Nephron (organoid): Measurements from ENCODE around the gene COL5A3.
A peak's percentile ranks its signal among the peaks of the same experiment; 100 is the strongest.

Experiments
- H3K27ac Mint-ChIP-seq, 3 experiments: 2 replicates each; pipeline ENCODE4 v1.8.0; 2020; ENCODE audit warnings: mixed read lengths in 3 of 3, mild to moderate bottlenecking in 2 of 3, moderate library complexity in 1 of 3
- H3K27me3 Mint-ChIP-seq: 2 replicates; pipeline ENCODE4 v1.8.0; 2021; ENCODE audit warnings: low read depth, mild to moderate bottlenecking, moderate library complexity, mixed read lengths
- H3K36me3 Mint-ChIP-seq: 2 replicates; pipeline ENCODE4 v1.8.0; 2020; ENCODE audit warnings: low read depth, mixed read lengths
- H3K4me1 Mint-ChIP-seq: 2 replicates; pipeline ENCODE4 v1.8.0; 2020; ENCODE audit warnings: mixed read lengths
- H3K4me3 Mint-ChIP-seq, 3 experiments: 2 replicates each; pipeline ENCODE4 v1.8.0; 2020; ENCODE audit warnings: mild to moderate bottlenecking in 3 of 3, mixed read lengths in 3 of 3, moderate library complexity in 2 of 3
- H3K9me3 Mint-ChIP-seq: 2 replicates; pipeline ENCODE4 v1.8.0; 2020; ENCODE audit warnings: mixed read lengths
- CTCF ChIP-seq, 3 experiments: fragments of 200-600 bp; sonication (generic); IDR thresholded peaks; one replicate each; pipeline ENCODE4 v1.5.0; 2021; ENCODE audit warnings: antibody characterized with exemption in 3 of 3; ENCODE audit not compliant: unreplicated experiment in 3 of 3

Gene COL5A3

GRCh38 chr19:10043286-10043927 is 33.1 kb upstream of the COL5A3 start:
- no peak overlapping the region for H3K27ac Mint-ChIP-seq
- H3K9me3 Mint-ChIP-seq, result no peaks in the 10 kb centered on the region
- H3K36me3 Mint-ChIP-seq, result no peaks in the 10 kb centered on the region
- no peak overlapping the region for H3K4me3 Mint-ChIP-seq
- no peaks in the 10 kb centered on the region for H3K4me1 Mint-ChIP-seq
- H3K27me3 Mint-ChIP-seq, result peaks cover 54% of the 10 kb centered on the region
- no peak for TF ChIP-seq CTCF (IDR thresholded peaks at IDR 0.05; ENCODE audit: unreplicated experiment in 3 of 3)

GRCh38 chr19:10037809-10038208 is 27.5 kb upstream of the COL5A3 start:
- no peak for TF ChIP-seq CTCF (IDR thresholded peaks at IDR 0.05; ENCODE audit: unreplicated experiment in 3 of 3)
- Mint-ChIP-seq H3K27ac (peak overlapping the region in 1 of 3 experiments; percentile 72), H3K4me1 (no peaks in the 10 kb centered on the region), H3K4me3 (no peak overlapping the region), H3K36me3 (no peaks in the 10 kb centered on the region), H3K27me3 (peaks cover 54% of the 10 kb centered on the region), H3K9me3 (no peaks in the 10 kb centered on the region)

- Mint-ChIP-seq H3K36me3 (no peaks in the 10 kb centered on the region), H3K4me3 (no peak overlapping the region), H3K4me1 (no peaks in the 10 kb centered on the region), H3K9me3 (no peaks in the 10 kb centered on the region), H3K27me3 (peaks cover 58% of the 10 kb centered on the region), H3K27ac (peak overlapping the region in 1 of 3 experiments; percentile 72)
- TF ChIP-seq CTCF (IDR thresholded peaks at IDR 0.05; ENCODE audit: unreplicated experiment in 3 of 3), result no peak
These were observed 27.1 kb upstream of the COL5A3 start for GRCh38 chr19:10037367-10037766.

GRCh38 chr19:10036601-10037071 is 26.3 kb upstream of the COL5A3 start:
- Mint-ChIP-seq H3K4me3 (no peak overlapping the region), H3K27ac (no peak overlapping the region), H3K9me3 (no peaks in the 10 kb centered on the region), H3K27me3 (peaks cover 55% of the 10 kb centered on the region), H3K36me3 (no peaks in the 10 kb centered on the region), H3K4me1 (no peaks in the 10 kb centered on the region)
- no peak for TF ChIP-seq CTCF (IDR thresholded peaks at IDR 0.05; ENCODE audit: unreplicated experiment in 3 of 3)

GRCh38 chr19:10033614-10034013 is 23.3 kb upstream of the COL5A3 start:
- Mint-ChIP-seq H3K27me3 (peaks cover 41% of the 10 kb centered on the region), H3K4me3 (no peak overlapping the region), H3K4me1 (no peaks in the 10 kb centered on the region), H3K9me3 (no peaks in the 10 kb centered on the region), H3K27ac (no peak overlapping the region), H3K36me3 (no peaks in the 10 kb centered on the region)
- no peak for TF ChIP-seq CTCF (IDR thresholded peaks at IDR 0.05; ENCODE audit: unreplicated experiment in 3 of 3)
